ENCODE results near the gene CAMTA1. TPM values are rescaled to one million over a fixed set of nuclear protein-coding genes. Genes with fewer than 3 reads are reported as not detected.
A peak's percentile ranks its signal among the peaks of the same experiment; 100 is the strongest.

Gene CAMTA1
- polyA plus RNA-seq, 3 donors, result 81.9 to 89.8 (median 88.0) TPM

DNA sequence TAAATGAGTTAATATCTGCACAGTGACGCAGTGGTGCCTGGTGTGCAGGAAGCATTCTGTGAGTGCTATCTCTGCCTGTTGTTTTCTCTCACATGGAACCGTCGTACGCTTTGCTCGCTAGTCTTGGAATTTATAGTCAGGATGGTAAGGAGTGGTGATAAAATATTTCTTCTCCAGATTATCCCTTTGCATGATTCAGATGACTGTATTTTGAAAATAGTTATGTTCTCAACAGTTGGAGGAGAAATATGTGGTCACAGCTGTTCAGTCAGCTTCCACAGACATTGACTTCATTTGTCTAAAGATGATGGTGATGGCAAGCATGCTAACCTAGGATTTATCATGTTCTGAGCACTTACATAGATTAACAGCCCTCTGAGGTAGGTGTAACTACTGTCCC, 944.5 kb downstream of the CAMTA1 start:
- DNase-seq (ENCODE audit: extremely low read depth in 1 of 11, low read depth in 9 of 11, low spot score in 4 of 11), result no peak

GRCh38 chr1:7732331-7732730, 947.1 kb downstream of the CAMTA1 start:
- no peak for DNase-seq (ENCODE audit: extremely low read depth in 1 of 11, low read depth in 9 of 11, low spot score in 4 of 11)

DNA sequence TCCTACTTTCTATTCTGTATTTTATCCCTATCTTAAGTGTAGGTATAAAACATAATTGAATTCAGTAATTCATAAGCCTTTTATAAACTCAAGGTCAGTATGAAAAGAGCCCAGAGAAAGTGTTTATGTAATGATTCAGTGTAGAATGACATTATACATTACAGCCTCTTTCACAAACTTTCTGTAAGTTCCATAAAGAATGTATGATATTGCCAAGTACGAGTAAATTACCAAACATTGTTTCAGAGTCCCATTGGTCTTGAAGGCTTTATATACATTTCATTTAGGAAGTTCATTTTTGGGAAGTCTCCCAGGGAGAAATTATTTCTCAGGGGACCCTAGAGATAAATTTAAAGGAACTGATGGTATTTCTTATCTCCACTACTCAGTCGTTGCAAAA, 948.0 kb downstream of the CAMTA1 start:
- DNase-seq (ENCODE audit: extremely low read depth in 1 of 11, low read depth in 9 of 11, low spot score in 4 of 11), result no peak

GRCh38 chr1:7738044-7738443, 952.8 kb downstream of the CAMTA1 start:
- no peak for DNase-seq (ENCODE audit: extremely low read depth in 1 of 11, low read depth in 9 of 11, low spot score in 4 of 11)

- DNase-seq (ENCODE audit: extremely low read depth in 1 of 11, low read depth in 9 of 11, low spot score in 4 of 11), result no peak
Observed at GRCh38 chr1:7743346-7743745, 958.1 kb downstream of the CAMTA1 start.

GRCh38 chr1:7744882-7745281, 959.6 kb downstream of the CAMTA1 start:
- no peak for DNase-seq (ENCODE audit: extremely low read depth in 1 of 11, low read depth in 9 of 11, low spot score in 4 of 11)

- no peak for DNase-seq (ENCODE audit: extremely low read depth in 1 of 11, low read depth in 9 of 11, low spot score in 4 of 11)
Observed at GRCh38 chr1:7745783-7746182, 960.5 kb downstream of the CAMTA1 start.

GRCh38 chr1:7747605-7748004, 962.4 kb downstream of the CAMTA1 start:
- DNase-seq (ENCODE audit: extremely low read depth in 1 of 11, low read depth in 9 of 11, low spot score in 4 of 11), result no peak

DNA sequence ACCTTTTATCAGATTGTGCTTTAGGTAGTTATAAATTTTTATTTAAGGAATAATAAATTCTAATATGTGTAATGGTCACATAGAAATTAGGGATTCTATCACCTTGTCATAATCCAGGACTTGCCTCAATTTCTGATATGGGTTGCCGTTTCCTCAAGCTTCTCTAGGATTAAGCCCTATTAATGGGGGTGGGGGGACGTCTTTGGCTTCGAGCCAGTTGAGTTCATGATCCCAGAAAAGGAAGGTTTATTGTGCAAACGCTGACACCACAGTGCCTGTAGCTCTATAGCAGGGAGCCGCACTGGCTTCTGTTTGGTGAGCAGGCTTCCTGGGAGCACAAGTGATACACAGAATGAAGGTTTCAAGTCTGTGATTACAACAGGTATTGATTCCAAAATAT, 963.9 kb downstream of the CAMTA1 start:
- no peak for DNase-seq (ENCODE audit: extremely low read depth in 1 of 11, low read depth in 9 of 11, low spot score in 4 of 11)

DNA sequence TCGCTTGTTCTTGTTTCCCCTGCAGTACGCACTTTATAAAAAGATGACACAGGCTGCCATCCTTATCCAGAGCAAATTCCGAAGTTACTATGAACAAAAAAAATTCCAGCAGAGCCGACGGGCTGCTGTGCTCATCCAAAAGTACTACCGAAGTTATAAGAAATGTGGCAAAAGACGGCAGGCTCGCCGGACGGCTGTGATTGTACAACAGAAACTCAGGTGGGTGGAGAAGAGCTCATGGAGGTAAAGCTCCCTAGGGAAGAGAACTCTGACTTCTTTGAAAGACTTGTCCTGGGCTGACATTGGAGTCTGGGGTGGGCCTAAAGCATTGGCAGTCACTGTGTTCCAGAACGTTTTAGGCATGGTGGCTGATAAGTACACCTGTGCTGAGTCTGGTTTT, 965.9 kb downstream of the CAMTA1 start:
- no peak for DNase-seq (ENCODE audit: extremely low read depth in 1 of 11, low read depth in 9 of 11, low spot score in 4 of 11)

GRCh38 chr1:7752512-7753417, 967.5 kb downstream of the CAMTA1 start:
- peak; percentile 20 to 86 (median 75) for DNase-seq (ENCODE audit: extremely low read depth in 1 of 11, low read depth in 9 of 11, low spot score in 4 of 11)

DNA sequence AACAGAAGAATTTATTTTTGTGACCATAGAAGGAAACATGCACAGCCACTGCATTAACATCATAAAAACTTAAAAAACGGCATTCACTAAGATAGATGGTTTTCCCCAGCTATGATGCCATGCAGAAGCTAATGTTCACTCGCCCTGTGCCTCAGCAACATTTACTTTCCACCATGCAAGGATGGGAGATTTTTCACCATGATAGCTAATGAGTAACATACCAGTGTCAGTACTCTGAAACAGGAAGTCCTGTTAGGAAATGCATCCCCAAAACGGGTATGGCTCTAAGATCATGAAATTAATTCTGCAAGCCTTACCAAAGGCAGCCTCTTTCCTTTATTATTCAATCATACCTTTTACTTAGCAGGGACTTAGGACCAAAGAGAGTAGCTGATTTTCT, 968.4 kb downstream of the CAMTA1 start:
- no peak for DNase-seq (ENCODE audit: extremely low read depth in 1 of 11, low read depth in 9 of 11, low spot score in 4 of 11)

DNA sequence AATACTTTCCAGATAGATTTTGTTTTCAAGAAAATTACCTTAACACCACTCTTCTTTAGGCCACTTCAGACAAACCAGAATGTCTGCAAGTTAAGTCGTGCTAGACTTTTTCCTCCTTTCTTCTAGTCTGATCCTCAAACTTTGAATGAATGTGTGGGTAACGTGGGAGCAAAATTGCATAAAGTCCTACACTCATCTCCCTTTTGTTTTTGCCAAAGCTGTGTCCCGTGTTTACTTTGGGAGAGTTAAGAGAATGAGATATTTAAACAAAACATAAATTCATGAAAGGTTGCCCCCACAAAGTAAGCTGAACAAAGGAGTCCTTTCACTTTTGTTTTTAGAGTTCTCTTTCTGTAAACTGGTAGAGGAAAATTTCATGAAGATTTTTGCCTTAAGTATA, 969.0 kb downstream of the CAMTA1 start:
- no peak for DNase-seq (ENCODE audit: extremely low read depth in 1 of 11, low read depth in 9 of 11, low spot score in 4 of 11)

- peak in 2 of 11 donors; percentile 17 to 21 for DNase-seq (ENCODE audit: extremely low read depth in 1 of 11, low read depth in 9 of 11, low spot score in 4 of 11)
Observed at GRCh38 chr1:7755448-7755847, 970.2 kb downstream of the CAMTA1 start.

DNA sequence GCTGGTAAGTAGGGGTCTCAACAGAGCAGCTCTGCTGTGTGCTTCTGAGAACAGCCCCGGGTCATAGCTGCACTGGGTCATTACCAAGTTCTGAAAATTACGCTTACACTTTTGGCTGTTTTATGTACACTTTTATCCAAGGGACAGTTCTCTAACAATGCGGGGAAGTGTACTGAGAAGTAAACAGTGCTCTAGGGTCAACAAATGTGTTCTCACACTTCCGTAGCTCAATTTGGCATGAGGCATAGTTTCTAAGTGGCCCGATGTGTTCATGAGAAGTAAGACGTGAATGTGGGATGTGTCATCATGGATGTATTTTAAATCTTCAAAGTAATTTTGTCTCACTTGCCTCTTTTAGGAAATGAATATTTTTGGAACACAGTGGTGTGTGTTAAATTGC, 975.0 kb downstream of the CAMTA1 start:
- DNase-seq (ENCODE audit: extremely low read depth in 1 of 11, low read depth in 9 of 11, low spot score in 4 of 11), result no peak

- DNase-seq (ENCODE audit: extremely low read depth in 1 of 11, low read depth in 9 of 11, low spot score in 4 of 11), result no peak
Observed at GRCh38 chr1:7761103-7761502, 975.8 kb downstream of the CAMTA1 start.

DNA sequence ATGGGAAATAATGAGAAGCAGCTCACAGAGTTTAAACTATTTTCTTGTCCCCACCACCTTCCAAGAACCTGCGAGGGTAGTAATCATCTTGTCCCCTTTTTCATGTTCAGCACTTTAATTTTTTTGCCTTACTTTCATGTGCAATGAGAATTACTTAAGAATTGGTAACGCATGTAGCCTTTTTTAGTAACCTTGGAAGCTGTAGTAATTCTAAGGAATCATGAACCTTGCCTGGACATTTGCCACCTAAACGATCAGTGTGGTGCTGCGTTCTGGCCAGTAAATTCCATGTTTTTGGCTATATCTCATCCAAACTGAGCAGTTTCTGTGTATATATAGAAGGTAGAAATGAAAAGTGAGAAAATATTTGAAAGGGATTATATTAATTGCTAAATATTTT, 981.9 kb downstream of the CAMTA1 start:
- no peak for DNase-seq (ENCODE audit: extremely low read depth in 1 of 11, low read depth in 9 of 11, low spot score in 4 of 11)

DNA sequence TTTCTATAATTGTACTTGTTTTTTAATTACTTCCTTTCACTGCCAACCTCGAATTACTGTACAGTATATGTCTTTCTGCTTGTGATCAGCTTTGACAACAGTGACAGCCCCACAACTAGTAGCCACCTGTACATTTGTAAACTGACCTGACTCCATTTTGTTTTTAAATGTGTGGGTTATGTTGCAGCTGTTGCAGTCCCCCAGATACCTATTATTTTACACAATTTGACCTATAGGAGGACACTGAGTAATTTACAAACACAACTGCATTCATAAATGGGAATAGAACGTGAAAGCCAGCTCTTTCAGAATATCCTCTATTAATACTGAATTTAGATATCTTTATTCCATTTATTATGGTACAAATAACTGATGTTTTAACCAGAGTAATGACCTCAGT, 983.3 kb downstream of the CAMTA1 start:
- DNase-seq (ENCODE audit: extremely low read depth in 1 of 11, low read depth in 9 of 11, low spot score in 4 of 11), result no peak

DNA sequence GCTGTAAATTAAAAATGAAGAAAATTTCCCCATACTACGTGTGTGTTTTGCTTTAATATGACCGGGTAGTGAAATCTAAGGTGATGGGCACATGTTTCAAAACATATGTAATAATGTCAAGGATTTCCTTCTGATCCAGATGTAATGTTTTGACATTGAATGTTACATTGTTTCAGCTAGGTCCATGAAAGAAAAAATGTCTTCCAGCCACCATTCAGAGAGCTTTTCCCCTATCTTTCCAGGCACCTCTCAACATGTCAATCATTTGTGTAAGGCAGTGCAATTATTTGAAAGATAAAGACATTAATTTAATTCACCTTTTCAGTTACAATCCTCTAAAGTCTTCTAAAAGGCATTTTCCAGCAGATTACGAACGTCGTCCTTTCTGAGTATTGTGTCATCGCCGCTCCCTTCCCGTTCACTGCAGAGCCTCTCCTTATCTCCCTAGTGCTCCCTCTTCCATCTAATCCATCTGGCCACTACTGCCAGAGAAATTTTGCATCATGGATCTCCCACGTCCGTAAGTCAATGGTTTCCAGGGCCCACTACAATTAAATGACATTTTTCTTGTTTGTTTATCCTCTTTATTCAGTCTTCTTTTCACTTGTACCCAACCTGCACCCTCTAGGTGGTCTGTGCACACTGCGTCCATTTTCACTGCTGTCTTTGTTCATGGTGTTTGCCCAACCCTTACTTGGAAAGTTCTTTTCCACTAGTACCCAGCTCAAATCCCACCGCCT, 984.6 kb downstream of the CAMTA1 start:
- no peak for DNase-seq (ENCODE audit: extremely low read depth in 1 of 11, low read depth in 9 of 11, low spot score in 4 of 11)

DNA sequence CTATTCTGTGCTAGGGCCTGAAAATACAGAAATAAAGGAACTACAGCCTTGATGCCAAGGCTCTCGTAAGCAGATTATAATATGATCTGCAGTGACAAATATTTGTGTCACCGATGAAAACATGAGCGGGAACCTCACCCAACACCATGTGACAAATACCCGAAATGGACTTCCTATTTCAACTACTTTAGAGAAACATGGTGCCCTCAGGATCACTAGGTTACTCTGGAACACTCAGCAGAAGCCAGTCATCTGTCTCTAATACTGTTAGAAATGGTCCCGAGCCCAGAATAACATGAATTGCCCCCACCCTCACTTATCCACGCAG, 985.4 kb downstream of the CAMTA1 start:
- no peak for DNase-seq (ENCODE audit: extremely low read depth in 1 of 11, low read depth in 9 of 11, low spot score in 4 of 11)
